ENCODE data around the gene PAGE4. TPM values are rescaled to one million over a fixed set of nuclear protein-coding genes. Genes with fewer than 3 reads are reported as not detected.

Gene PAGE4
- polyA plus RNA-seq, 3 donors = not detected

DNA sequence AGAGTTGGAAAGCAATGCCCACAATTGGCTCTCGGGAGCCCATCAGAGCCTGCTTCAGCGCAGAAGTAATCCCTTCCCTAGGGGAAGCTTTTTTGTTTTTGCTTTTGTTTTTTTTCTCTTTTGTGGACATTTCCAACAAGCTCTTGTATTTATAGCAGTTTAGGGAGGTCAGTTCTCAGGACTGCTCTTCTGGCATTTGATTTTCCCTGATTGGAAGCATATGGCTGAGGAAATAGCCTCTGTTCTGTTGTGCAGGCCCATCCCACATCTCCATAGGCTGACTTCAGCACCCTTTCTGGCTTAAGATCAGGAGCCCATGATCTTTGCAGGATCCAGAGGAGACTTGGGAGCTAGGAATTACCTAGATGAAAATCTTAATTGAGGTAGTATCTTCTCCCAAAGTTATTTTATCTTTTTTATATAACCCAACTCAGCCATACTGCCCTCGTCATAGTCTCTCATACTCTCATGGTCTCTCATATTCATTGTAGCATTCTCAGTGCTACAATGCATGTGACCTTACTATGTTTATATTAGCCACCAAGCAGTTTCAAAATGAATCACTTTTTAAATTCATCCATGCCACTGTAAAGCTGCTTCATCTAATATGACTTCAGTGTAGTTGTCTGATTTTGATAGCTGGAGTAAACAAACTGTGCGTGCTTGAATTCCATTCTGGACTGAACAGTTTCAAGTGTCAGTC is 16.7 kb downstream of the PAGE4 start:
- no peaks in the 10 kb centered on the region for H3K27me3 ChIP-seq (ENCODE audit: control insufficient read depth in 2 of 2, insufficient read depth in 2 of 2, low read length in 2 of 2)
- H3K9ac ChIP-seq (ENCODE audit: insufficient read depth, low read length, poor library complexity, severe bottlenecking) = no peak overlapping the region
- no peak for TF ChIP-seq CTCF (IDR thresholded peaks at IDR 0.05)
- intact Hi-C loops (cut with micrococcal nuclease) = no loop called here
- peaks cover 0 to 10% (median 4%) of the 10 kb centered on the region in 7 donors for H3K9me3 Mint-ChIP-seq
- no peak overlapping the region for H3K4me2 ChIP-seq (replicated peaks; ENCODE audit: extremely low read depth, low read length, poor library complexity, severe bottlenecking)
- H3K36me3 ChIP-seq (replicated peaks in 1 of 2; ENCODE audit: control insufficient read depth in 1 of 2, insufficient read depth in 2 of 2, low read length in 2 of 2) = no peaks in the 10 kb centered on the region
- H3K27ac ChIP-seq (ENCODE audit: low read depth in 1 of 2, low read length in 2 of 2) = no peak overlapping the region
- H3K4me3 Mint-ChIP-seq = no peak overlapping the region
- no peak overlapping the region for H2AFZ ChIP-seq (ENCODE audit: insufficient read depth, low read depth, low read length, poor library complexity, severe bottlenecking)
- DNase-seq = no peak
- H3K9me3 ChIP-seq (replicated peaks in 1 of 2; ENCODE audit: control insufficient read depth in 1 of 2, insufficient read depth in 1 of 2, low read length in 2 of 2) = peaks cover 5 to 10% of the 10 kb centered on the region in 2 donors
- no peaks in the 10 kb centered on the region for H3K79me2 ChIP-seq (ENCODE audit: insufficient read depth, low read length)
- H3K27me3 Mint-ChIP-seq (ENCODE audit: low read depth in 3 of 3) = peaks cover 0 to 8% (median 3%) of the 10 kb centered on the region in 3 donors
- H3K4me1 ChIP-seq (ENCODE audit: control insufficient read depth in 1 of 2, insufficient read depth in 2 of 2, low read length in 2 of 2) = peaks cover 11 to 15% of the 10 kb centered on the region in 2 donors
- H3K4me3 ChIP-seq (replicated peaks in 1 of 3; ENCODE audit: low read depth in 2 of 3, low read length in 3 of 3) = no peak overlapping the region
- no CpG with 5 or more reads among the region's 4 CpGs for WGBS (ENCODE audit: insufficient coverage)
- H3K27ac Mint-ChIP-seq = no peak overlapping the region
- H3K4me1 Mint-ChIP-seq = peaks cover 15% of the 10 kb centered on the region
- H3K36me3 Mint-ChIP-seq = no peaks in the 10 kb centered on the region
- no peaks in the 10 kb centered on the region for H4K20me1 ChIP-seq (ENCODE audit: insufficient read depth, low read length)

- no peak overlapping the region for H3K9ac ChIP-seq (ENCODE audit: insufficient read depth, low read length, poor library complexity, severe bottlenecking)
- no peaks in the 10 kb centered on the region for H3K36me3 Mint-ChIP-seq
Measured at GRCh38 chrX:49846522-49846921, 17.4 kb downstream of the PAGE4 start.

More at GRCh38 chrX:49846522-49846921, 17.4 kb downstream of the PAGE4 start:
- WGBS (ENCODE audit: insufficient coverage) = no CpG with 5 or more reads among the region's 1 CpG
- H3K27ac Mint-ChIP-seq = no peak overlapping the region
- H3K4me3 Mint-ChIP-seq = no peak overlapping the region
- Histone ChIP-seq H2AFZ (ENCODE audit: insufficient read depth, low read depth, low read length, poor library complexity, severe bottlenecking) (no peak overlapping the region), H3K9me3 (replicated peaks in 1 of 2; ENCODE audit: control insufficient read depth in 1 of 2, insufficient read depth in 1 of 2, low read length in 2 of 2) (peaks cover 5 to 10% of the 10 kb centered on the region in 2 donors), H3K27ac (ENCODE audit: low read depth in 1 of 2, low read length in 2 of 2) (no peak overlapping the region), H3K36me3 (replicated peaks in 1 of 2; ENCODE audit: control insufficient read depth in 1 of 2, insufficient read depth in 2 of 2, low read length in 2 of 2) (no peaks in the 10 kb centered on the region), H3K79me2 (ENCODE audit: insufficient read depth, low read length) (no peaks in the 10 kb centered on the region), H4K20me1 (ENCODE audit: insufficient read depth, low read length) (no peaks in the 10 kb centered on the region), H3K4me1 (ENCODE audit: control insufficient read depth in 1 of 2, insufficient read depth in 2 of 2, low read length in 2 of 2) (peaks cover 11 to 15% of the 10 kb centered on the region in 2 donors), H3K27me3 (ENCODE audit: control insufficient read depth in 2 of 2, insufficient read depth in 2 of 2, low read length in 2 of 2) (no peaks in the 10 kb centered on the region), H3K4me2 (replicated peaks; ENCODE audit: extremely low read depth, low read length, poor library complexity, severe bottlenecking) (no peak overlapping the region), H3K4me3 (replicated peaks in 1 of 3; ENCODE audit: low read depth in 2 of 3, low read length in 3 of 3) (no peak overlapping the region)
- no peak for DNase-seq
- peaks cover 0 to 8% (median 4%) of the 10 kb centered on the region in 3 donors for H3K27me3 Mint-ChIP-seq (ENCODE audit: low read depth in 3 of 3)
- intact Hi-C loops (cut with micrococcal nuclease) = no loop called here
- H3K4me1 Mint-ChIP-seq = peaks cover 15% of the 10 kb centered on the region
- peaks cover 0 to 10% (median 4%) of the 10 kb centered on the region in 7 donors for H3K9me3 Mint-ChIP-seq
- no peak for TF ChIP-seq CTCF (IDR thresholded peaks at IDR 0.05)
